Stimulated activated CD8-positive, alpha-beta memory T cell treated with anti-CD3 and anti-CD28 coated beads, Interleukin-12 subunit alpha, Interleukin-12 subunit beta, amount 100 ng/mL, for 4 hours (primary cell): Measurements from ENCODE around the gene NAP1L2.
A peak's percentile ranks its signal among the peaks of the same experiment; 100 is the strongest.
"Not testable (repeated sequence)": the region's sequence is repeated elsewhere in the genome, so short reads cannot be mapped to it uniquely, and the experiment has no call there.

ENCODE experiments used
- DNase-seq: peaks from one replicate; pipeline ENCODE4 v3.0.0-alpha.2; 2020; ENCODE audit warnings: low read depth

Gene NAP1L2

GRCh38 chrX:73214426-73215094 is at the start of gene NAP1L2:
Gene NAP1L2 (minus strand): TSS chrX:73214851. CDS start chrX:73214492, 359 bp downstream.
- peak; percentile 1 for DNase-seq

- DNase-seq: no peak
Observed at GRCh38 chrX:73262991-73263390, 48.3 kb upstream of the NAP1L2 start.

- DNase-seq: no peak
Observed at GRCh38 chrX:73239242-73239641, 24.6 kb upstream of the NAP1L2 start.

- DNase-seq: no peak
Observed at GRCh38 chrX:73217621-73218020, 3.0 kb upstream of the NAP1L2 start.

- no peak for DNase-seq
Observed at GRCh38 chrX:73215246-73215645, 595 bp upstream of the NAP1L2 start.

GRCh38 chrX:73213734-73214425 is 771 bp downstream of the NAP1L2 start:
- DNase-seq: no peak

GRCh38 chrX:73206366-73206765 is 8.3 kb downstream of the NAP1L2 start:
- DNase-seq: no peak

- no peak for DNase-seq
Observed at GRCh38 chrX:73182502-73183114, 32.0 kb downstream of the NAP1L2 start.

GRCh38 chrX:73168945-73169344 is 45.7 kb downstream of the NAP1L2 start:
- DNase-seq: not testable (repeated sequence)
